Measurements from ENCODE around the gene VSTM5. TPM values are rescaled to one million over a fixed set of nuclear protein-coding genes. Genes with fewer than 3 reads are reported as not detected.
"Not testable (repeated sequence)": the region's sequence is repeated elsewhere in the genome, so short reads cannot be mapped to it uniquely, and the experiment has no call there.

VSTM5 gene, protein sequence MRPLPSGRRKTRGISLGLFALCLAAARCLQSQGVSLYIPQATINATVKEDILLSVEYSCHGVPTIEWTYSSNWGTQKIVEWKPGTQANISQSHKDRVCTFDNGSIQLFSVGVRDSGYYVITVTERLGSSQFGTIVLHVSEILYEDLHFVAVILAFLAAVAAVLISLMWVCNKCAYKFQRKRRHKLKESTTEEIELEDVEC
- not detected in 2 replicates for total RNA-seq (2014; rRNA removed; shearing (Covaris generic))
- polyA plus RNA-seq (2014; cell fraction: nucleus; rRNA removed) = not detected in 2 replicates

DNA sequence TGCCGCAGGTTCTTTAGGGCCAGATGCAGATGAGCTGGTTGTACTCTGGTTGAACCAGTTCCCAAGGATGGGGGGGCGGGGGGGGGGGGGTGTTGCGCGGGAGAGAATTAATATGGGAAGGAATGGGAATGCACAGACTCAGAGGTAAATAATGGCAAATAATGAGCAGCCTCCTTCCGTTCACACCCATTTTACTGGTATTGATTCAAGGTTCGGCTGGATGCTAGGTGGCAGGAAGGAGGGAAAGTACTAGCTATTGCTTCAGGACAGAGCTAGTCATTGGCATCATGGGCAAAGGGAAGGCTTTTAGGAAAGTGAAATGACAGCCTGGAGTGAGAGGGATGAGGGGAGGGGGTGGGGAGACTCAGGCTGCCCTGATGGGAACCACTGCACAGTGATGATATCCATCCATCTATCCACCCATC, at the start of gene VSTM5:
VSTM5 (minus strand) TSS at position 25 of the 425 bp plus-strand sequence. CDS start 116 bp downstream, outside the sequence.
- no peak for DNase-seq (ENCODE audit: extremely low read depth, low read depth)

DNA sequence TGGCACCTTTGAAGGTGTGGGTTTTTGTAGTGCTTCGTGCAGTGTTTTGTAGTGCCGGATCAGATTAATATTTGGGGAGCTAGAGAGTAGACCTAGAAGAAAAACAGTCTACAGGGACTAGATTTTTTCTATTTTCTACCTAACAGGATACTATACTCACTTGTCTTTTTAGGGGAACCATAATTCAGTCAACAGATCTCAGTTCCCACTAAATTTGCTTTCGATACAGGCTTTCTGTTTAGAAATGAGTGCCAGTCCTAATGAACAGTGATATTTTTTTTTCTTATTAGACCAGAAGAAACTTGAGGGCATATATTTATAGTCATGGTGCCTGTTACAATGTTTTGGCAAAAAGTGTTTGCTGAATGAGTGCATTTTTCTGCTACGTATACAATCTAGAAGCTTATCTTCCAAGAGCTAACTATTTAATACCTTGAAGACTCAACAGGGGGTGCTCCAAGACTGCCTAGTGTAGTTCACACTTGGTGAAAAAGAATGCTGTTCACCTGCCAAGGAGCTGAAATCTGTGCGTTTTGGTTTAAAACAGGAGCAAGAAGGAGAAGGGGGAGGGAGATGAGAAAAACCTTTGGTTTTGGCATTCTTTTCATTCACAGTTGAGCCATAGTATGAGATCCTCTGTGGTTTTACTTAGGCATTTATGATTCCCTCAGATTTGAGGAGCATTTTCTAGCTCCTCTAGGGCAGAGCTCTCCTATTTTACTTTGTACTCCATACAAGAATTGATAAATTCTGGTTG, 44.9 kb upstream of the VSTM5 start:
- peak; percentile 30 for DNase-seq (ENCODE audit: extremely low read depth, low read depth)

DNA sequence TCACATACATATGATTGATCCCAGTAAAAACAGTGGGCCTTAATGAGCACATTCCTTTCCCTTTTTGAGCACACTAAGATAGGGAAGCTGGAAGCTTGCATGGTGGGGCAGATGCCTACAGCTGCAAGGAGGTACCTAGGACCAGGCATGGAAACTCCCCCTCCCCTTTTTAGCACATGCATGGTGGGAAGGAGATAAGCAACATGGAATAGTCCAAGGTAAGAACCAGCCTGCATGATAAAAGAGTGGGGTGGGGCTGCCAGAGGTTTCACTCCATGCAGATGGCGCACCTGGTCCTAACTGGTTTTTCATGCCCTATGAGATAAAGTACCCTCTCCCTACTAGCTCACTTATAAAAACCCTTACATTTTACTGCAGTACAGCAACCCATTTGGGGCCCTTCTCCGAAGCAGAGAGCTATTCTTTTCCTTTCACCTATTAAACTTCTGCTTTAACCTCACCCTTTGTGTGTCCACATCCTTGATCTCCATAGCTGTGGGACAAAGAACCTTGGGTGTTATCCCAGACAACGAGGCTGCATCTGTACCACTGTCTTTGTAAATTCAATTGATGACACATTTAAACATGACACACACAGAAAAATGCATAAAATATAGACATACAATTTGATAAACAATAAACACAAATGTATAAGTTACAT, 40.1 kb upstream of the VSTM5 start:
- no peak for DNase-seq (ENCODE audit: extremely low read depth, low read depth)

- no peak for DNase-seq (ENCODE audit: extremely low read depth, low read depth)
Measured at GRCh38 chr11:93887111-93887510, 36.7 kb upstream of the VSTM5 start.

GRCh38 chr11:93879114-93879513, 28.7 kb upstream of the VSTM5 start:
- not testable (repeated sequence) for DNase-seq (ENCODE audit: extremely low read depth, low read depth)

DNA sequence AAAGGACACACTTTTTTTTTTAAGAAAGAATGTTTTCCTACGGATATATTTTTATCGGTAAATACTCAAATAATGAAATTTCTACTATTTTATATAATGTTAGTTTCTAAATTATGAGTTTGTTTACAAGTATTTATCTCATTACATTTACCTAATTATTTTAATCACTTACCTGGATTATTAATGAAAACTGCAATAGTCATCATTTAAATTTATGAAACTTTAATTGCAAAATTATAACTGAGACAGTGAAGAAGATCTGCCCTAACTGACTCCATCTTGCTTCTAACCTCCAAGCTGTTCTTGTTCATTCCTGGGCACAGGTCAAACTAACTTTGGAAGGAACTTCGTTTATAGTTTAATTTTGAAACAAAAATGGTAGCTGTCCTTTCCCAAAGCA, 25.2 kb upstream of the VSTM5 start:
- DNase-seq (ENCODE audit: extremely low read depth, low read depth) = no peak

- no peak for DNase-seq (ENCODE audit: extremely low read depth, low read depth)
Measured at GRCh38 chr11:93871526-93871925, 21.1 kb upstream of the VSTM5 start.

DNA sequence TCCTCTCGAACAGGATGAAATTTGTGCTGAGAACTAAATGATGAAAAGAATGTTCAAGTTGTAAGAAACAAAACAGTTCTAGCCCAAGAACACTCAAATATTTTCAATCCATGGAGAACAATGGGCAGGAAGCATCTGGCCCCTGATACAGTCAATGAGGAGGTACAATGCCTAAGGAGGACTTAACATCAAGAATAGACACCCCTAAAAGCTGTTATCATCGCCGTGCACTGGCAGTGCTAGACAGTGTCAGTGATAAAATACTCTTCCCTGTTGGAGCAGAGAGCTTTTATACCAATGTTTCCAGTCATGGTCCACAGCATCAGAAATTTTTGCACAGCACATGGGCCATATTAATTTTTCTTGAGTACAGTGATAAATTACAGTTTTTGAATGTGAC, 20.2 kb upstream of the VSTM5 start:
- DNase-seq (ENCODE audit: extremely low read depth, low read depth) = no peak

GRCh38 chr11:93869830-93870229, 19.4 kb upstream of the VSTM5 start:
- DNase-seq (ENCODE audit: extremely low read depth, low read depth) = no peak

GRCh38 chr11:93868404-93868803, 18.0 kb upstream of the VSTM5 start:
- not testable (repeated sequence) for DNase-seq (ENCODE audit: extremely low read depth, low read depth)

GRCh38 chr11:93861808-93862207, 11.4 kb upstream of the VSTM5 start:
- no peak for DNase-seq (ENCODE audit: extremely low read depth, low read depth)

- no peak for DNase-seq (ENCODE audit: extremely low read depth, low read depth)
Measured at GRCh38 chr11:93858121-93858775, 7.8 kb upstream of the VSTM5 start.

DNA sequence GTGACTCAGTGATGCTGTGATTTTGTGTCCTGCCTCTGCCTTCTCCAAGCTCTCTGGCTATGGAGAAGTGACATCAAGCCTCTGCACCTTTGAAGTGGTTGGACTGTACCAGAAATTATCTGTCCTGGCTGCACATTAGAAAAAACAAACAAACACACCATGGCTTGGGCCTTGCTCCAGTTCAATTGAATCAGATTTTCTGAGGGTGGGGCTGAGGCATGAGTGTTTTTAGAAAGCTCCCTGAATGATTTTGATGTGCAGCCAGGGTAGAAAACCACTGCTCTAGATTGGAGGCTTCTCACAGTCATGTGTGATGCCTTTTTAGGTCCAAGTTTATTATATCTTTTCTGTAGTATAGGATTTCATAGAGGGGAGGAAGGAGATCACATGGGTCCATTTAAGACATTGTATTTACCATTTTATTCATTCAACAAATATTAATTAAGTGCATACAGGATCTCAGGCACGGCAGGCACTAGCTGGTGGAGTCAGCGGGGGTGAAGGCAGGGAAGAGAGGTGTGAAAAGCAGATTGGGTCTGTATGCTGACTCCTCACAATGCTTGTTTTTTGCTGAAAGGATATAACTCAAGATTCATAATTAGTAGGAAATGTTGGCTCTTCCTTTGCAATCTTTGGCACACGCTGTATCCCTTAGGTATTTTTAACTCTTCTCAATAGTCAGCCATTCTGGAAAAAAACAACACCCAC, 7.1 kb upstream of the VSTM5 start:
- no peak for DNase-seq (ENCODE audit: extremely low read depth, low read depth)

DNA sequence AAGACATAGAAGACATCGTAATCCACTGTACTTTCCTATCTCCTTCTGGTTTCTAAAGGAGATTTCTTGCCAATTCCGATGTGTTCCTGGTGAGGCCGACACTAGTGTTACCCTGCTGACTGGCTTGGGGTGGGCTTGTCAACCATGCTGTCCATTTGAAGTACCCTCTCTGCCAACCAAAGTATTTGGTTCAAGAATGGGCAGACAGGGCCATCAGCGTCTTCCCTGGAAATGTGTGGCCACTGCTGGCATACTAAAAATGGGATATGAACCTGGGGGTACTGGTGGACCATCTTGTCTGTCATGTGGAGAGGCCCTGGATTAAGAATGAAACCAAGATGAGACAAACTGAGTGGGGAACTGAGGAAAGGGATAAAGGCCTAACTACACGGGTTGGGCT, 1.8 kb upstream of the VSTM5 start:
- no peak for DNase-seq (ENCODE audit: extremely low read depth, low read depth)

GRCh38 chr11:93849751-93850593, 446 bp downstream of the VSTM5 start:
- DNase-seq (ENCODE audit: extremely low read depth, low read depth) = no peak

DNA sequence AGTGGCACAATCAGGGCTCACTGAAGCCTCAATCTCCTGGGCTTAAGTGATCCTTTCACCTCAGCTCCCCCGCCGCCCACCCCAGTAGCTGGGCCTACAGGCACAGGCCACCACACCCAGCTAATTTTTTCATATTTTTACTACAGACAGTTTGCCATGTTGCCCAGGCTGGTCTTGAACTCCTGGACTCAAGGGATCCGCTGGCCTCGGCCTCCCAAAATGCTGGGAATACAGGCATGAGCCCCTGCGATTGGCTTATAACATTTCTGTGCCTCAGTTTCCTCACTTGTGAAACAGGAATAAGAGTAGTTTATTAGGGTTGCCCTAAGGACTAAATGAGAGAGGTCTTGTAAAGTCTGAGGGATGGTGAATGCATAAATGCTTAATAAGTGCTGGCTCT, 1.2 kb downstream of the VSTM5 start:
- DNase-seq (ENCODE audit: extremely low read depth, low read depth) = no peak

DNA sequence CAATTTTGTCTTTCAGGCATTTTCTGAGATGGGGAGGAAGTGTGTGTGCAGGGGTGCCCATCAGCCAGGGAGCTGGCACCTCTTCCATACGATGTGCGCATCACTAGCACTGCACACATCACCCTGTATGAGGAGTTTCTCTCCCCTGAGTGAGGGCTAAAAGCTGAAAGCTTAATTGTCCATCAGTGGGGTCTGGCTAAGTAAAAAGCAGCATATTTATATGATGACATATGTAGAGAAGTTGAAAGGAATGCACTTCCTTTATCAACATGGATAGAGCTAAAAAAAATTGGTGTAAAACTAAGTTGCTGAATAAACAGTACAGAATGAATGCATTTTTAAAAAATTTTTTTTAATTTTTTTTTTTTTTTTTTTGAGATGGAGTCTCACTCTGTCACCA, 4.0 kb downstream of the VSTM5 start:
- DNase-seq (ENCODE audit: extremely low read depth, low read depth) = no peak

GRCh38 chr11:93845181-93846092, 5.0 kb downstream of the VSTM5 start:
- no peak for DNase-seq (ENCODE audit: extremely low read depth, low read depth)

DNA sequence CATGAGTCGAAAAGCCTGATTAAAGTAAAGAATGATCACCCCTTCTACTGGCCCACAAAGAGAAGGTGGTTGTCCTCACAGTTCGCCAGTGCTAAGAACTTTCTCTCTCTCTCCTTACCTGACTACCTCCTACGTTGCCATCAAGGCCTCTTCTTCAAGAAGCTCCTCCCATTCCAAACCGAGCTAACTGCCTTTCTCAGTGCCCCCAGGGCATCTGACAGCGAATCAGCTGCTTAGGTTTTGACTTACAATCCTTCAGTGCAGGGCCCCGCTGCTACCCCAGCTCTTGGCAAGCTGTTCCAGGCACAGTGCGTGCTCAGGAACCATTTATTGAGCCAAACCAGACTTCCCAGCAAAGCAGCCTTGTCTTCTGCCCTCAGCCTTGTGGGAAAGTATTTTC, 5.8 kb downstream of the VSTM5 start:
- no peak for DNase-seq (ENCODE audit: extremely low read depth, low read depth)

Data from NCI-H460 (cell line).